ENCODE data around the gene TTC19.
A peak's percentile ranks its signal among the peaks of the same experiment; 100 is the strongest.
"Not testable (repeated sequence)": the region's sequence is repeated elsewhere in the genome, so short reads cannot be mapped to it uniquely, and the experiment has no call there.

The TTC19 gene

DNA sequence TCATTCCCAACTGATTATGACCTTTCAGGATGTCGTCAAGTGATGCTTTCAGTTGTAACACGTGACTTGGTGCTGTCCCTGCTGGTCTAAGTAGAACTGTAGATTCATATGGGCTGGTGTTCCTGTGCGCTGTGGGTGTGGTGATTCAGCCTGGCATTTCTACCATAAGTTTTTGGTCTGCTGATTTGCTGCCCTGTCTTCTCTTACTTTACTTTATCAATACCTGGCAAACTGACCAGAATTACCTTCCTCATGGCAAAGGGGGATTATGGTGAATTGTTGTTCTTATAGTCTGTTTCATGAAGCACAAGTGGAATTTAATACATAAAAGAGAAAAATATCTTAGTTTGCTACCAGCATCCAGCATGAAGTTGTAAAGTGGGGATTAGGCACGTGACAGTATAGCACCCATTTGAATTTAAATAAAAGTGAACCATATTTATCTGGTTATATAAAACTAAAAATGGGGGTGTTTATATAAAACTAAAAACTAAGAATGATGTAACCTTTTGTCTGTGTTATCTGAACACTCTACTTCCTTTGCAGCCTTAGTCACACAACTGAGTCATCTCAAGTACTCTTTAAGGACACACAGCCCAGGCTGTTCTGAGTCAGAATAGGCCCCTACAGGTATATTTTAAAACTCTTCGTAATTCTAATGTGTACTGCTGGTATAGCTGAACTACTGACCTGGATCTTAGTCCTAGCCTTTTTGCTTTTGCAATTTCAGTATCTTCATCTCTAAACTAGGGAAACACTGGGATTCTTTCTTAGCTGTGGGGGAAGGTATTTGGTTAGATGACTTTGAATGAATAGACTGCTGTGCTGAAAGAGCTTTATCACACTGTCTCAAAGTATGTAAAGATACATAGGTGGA lies 28.3 kb downstream of the TTC19 start:
- DNase-seq (ENCODE audit: low read depth in 2 of 2, low spot score in 1 of 2): peak; percentile 10 to 16

DNA sequence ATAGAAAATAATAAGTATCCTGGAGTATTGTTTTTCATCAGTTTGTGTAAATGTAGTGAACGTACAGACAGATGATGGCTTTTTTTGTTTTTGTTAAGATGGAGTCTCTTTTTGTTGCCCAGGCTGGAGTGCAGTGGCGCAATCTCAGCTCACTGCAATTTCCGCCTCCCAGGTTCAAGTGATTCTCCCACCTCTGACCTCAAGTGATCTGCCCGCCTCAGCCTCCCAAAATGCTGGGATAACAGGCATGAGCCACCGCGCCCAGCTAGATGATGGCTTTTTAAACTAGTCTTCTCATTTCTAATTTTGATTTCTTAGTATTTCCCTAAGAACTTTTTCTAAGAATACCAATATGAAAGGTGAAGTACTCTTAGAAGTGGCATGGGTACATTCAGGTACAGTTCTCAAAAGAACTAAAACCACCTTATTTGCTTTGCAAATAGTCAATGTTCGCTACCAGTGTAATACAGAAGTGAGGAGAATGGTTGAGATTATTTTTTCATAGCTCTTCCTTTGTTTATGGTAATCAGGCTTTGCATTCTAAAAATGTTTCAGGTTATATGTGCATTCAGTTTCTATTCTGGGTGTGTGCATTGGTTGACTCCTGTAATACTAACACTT lies 34.2 kb downstream of the TTC19 start:
- no peak for DNase-seq (ENCODE audit: low read depth in 2 of 2, low spot score in 1 of 2)

DNA sequence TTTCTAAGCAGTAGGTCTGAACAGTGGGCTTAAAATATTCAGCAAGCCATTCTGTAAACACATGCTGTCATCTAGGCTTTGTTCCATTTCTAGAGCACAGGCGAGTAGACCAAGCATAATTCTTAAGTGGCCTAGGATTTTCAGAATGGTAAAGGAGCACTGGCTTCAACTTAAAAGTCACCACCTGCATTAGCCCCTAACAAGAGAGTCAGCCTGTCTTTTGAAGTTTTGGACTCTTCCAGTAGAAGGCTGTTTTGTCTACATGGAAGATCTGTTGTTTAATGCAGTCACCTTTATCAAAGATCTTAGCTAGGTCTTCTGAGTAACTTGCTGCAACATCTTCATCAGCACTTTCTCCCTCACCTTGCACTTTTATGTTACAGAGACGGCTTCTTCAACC lies 36.6 kb downstream of the TTC19 start:
- DNase-seq (ENCODE audit: low read depth in 2 of 2, low spot score in 1 of 2): no peak

DNA sequence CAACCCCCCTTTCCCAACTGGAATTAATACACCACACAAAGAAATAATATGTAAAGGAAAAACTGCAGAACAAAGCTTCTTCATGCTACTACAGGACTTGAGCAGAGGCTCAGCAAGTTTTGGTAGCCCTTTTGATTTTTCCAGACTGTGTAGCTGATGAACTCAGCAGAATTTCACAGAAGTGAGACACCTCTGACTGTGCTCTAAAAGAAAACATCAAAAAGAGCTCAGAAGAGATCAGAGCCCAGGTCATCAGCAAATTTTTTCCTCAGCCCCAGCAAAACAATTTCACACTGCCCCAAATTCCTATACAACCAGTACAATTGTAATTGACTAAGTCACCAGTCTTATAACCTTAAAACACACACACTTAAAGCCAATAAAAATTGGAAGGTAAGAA lies 38.0 kb downstream of the TTC19 start:
- no peak for DNase-seq (ENCODE audit: low read depth in 2 of 2, low spot score in 1 of 2)

DNA sequence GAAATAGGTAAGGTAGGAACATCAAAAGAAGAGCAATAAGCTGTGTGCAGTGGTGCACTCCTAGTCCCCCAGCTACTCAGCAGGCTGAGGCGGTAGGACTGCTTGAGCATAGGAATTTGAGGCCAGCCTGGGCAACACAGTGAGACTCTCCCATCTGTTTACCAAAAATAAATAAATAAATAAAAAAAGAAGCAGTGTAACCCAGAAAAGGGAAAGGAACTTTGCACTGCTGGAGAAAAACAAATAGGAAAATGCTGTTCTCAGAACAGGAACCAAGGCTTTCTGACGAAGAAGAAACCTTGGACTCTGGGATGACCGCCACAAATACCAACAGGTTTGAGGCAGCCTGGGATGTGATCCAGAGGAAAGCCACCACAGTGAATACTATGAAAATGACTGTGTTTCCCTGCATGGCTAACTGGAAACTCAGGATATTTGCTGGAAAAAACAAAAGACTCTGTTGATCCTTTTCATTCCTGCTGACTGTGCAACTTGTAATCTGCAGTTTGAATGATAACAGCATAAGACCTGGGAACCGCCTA lies 41.2 kb downstream of the TTC19 start:
- DNase-seq (ENCODE audit: low read depth in 2 of 2, low spot score in 1 of 2): no peak

DNA sequence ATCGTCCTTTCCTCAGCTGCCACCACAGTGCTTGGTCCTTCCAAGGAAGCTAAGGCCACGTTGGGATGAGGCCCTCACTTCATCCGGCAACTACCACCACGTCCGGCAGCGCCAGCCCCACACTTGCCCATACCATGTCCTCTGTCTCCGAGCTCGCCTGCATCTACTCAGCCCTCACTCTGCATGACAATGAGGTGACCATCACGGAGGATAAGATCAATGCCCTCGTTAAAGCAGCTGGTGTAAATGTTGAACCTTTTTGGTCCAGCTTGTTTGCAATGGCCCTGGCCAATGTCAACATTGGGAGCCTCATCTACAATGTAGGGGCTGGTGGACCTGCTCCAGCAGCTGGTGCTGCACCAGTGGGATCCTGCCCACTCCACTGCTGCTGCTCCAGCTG lies 44.9 kb downstream of the TTC19 start:
- no peak for DNase-seq (ENCODE audit: low read depth in 2 of 2, low spot score in 1 of 2)

DNA sequence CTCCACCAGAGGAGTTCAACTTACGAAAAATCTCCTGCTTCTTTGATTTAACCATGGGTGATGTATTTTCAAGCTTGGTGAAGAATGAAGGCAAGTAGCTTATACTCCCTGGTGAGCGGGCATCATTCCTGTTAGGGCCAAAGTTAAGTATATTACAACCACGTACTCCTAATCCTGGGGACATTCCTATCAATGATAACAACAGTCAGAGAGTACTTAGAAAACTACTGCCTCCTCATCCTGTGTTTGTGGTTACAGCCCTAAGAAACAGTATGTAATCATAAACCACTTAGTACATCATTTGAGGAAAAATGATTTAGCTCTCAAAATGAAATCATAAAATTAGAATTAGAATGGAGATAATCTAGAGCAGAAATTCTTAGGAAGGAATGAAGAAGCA lies 47.3 kb downstream of the TTC19 start:
- DNase-seq (ENCODE audit: low read depth in 2 of 2, low spot score in 1 of 2): no peak

DNA sequence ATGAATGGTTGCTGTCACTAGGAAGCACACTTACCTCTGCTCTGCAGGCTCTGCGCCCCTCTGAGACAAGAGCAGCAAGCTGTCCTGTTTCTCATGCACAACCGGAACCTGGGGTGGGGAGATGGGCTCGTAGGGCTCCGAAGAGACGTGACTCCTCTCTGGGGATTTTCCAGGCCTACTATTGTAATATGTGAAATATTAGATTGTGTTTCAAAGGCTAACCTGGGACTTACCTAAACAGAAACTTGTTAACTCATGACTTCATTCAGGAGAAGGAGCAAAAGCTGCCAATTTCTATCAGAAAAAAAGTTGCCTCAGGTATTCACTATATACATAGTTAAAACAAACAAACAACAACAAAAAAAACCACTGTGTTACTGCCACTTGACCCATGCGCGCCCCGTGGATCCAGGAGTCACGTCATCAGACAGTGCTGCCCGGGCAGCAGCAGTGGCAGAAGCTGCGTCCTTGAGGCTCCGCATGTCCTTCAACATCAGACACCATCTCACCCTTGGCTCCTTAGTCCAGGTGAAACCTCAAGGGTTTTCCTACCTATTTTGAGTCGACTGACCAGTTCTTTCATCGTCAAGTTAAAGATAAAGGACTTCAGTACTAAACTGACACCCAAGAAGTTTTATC lies 49.3 kb downstream of the TTC19 start:
- DNase-seq (ENCODE audit: low read depth in 2 of 2, low spot score in 1 of 2): no peak

DNA sequence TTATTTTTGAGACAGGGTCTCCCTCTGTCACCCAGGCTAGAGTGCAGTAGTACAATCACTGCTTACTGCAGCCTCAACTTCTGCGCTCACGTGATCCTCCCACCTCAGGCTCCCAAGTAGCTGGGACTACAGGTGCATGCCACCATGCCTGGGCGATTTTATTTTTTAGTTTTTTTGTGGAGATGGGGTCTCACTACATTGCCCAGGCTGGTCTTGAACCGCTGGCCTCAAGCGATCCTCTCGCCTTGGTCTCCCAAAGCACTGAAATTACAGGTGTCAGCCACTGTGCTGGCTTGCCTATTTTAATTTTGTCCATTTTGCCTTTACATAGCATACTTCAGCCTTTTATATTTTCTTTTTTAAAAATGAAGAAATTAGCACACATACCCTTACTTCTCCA lies 51.2 kb downstream of the TTC19 start:
- no peak for DNase-seq (ENCODE audit: low read depth in 2 of 2, low spot score in 1 of 2)

DNA sequence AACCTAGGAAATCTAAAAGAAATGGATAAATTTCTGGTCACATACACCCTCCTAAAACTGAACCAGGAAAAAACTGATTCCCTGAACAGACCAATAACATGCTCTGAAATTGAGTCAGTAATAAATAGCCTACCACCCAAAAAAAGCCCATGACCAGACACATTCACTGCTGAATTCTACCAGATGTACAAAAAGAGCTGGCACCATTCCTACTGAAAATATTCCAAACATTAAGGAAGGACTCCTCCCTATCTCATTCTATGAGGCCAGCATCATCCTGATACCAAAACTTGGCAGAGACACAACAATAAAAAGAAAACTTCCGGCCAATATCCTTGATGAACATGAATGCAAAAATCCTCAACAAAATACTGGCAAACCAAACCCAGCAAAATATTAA lies 52.9 kb downstream of the TTC19 start:
- no peak for DNase-seq (ENCODE audit: low read depth in 2 of 2, low spot score in 1 of 2)

DNA sequence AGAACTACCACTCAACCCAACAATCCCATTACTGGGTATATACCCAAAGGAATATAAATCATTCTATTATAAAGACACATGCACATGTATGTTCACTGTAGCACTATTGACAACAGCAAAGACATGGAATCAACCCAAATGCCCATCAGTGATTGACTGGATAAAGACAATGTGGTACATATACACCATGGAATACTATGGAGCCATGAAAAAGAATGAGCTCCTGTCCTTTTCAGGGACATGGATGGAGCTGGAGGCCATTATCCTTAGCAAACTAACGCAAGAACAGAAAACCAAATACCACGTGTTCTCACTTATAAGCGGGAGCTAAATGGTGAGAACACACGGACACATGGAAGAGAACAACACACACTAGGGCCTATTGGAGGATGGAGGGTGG lies 55.5 kb downstream of the TTC19 start:
- DNase-seq (ENCODE audit: low read depth in 2 of 2, low spot score in 1 of 2): not testable (repeated sequence)

DNA sequence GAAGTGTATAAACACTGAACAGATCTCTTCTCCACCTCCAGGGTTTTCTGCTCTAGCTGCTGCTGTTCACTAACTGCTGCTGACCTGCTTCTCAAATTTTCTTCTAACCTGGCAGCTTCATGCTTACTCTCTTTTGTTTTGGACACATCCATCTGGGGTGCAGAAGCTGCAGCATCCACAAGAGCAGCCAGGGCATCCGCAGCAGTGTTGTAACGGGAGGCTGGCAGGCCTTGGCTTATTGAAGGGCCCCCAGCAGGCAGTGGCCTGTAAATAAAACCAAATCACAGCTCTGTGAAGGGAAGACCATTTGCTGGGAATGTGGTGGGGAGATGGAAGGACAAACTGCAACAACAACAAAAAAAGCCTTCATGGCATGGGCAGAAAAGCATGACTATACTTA lies 62.0 kb downstream of the TTC19 start:
- no peak for DNase-seq (ENCODE audit: low read depth in 2 of 2, low spot score in 1 of 2)

DNA sequence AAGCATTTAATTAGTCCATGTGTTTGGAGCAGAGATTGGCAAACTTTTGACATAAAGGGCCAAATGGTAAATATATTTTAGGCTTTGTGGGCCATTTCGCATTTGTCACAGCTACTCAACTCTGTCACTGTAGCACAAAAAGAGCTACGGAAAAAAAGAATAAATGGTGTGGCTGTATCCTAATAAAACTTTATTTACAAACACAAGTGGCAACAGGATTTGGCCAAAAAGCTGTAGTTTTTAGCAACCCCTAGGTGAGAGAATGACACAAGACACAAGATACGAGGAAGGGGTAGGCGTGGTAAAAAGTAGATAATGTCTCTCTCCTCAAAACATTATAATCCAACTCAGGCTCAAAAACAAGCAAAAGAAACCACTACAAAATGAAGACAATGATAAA lies 66.5 kb downstream of the TTC19 start:
- DNase-seq (ENCODE audit: low read depth in 2 of 2, low spot score in 1 of 2): no peak

DNA sequence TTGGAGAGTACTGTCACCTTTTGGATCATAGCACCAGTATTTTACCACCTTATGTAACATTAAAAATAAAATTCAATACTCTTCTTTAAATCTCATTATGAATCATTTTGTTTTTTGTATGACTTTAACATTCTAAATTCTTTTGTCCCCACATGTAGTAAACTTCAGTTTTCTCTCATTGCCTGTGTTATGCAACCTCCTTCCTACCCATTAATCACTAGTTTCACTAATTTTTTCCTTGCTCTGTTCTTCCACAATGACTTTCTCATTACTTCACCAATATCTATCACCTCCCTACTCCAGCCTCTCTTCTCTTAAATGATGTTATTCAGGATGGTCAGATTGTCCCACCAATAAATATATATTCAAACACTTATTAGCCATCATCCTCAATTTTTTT lies 68.7 kb downstream of the TTC19 start:
- no peak for DNase-seq (ENCODE audit: low read depth in 2 of 2, low spot score in 1 of 2)

DNA sequence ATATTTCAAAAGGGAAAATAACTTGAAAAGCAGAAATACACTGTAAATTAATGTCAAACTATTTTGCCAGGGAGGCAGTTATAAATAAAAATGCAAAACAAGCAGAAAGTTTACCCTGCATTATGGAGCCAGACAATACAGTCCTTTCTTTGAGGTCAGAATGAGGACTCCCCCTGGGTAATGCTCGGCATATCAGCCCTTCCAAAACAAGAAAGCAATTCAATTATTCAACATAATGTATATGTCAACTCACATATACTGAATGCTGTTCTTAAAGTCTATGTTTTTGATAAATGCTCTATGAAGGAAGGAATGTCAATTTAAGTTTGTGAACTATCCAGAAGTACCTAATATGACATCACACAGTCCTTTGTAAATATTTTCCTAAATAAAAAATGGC lies 72.4 kb downstream of the TTC19 start:
- no peak for DNase-seq (ENCODE audit: low read depth in 2 of 2, low spot score in 1 of 2)

DNA sequence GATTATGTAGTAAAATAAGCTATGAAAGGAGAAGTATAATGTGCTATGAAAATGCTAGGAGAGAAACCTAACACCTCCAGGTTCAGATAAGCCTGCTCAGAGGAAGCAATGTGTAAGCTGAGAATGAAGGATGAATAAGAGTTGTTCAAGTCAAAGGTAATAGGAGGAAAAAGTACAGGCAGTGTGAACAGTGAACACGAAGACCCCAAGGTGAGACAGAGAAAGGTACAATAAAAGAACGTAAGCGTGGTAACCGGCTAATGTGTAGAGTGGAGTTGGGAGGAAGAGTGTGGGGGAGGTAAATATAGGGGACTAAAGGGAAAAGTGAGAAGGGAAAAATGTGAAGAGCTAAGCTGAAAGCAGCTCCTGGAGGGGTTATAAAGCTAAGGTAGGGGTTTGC lies 74.2 kb downstream of the TTC19 start:
- DNase-seq (ENCODE audit: low read depth in 2 of 2, low spot score in 1 of 2): no peak

DNA sequence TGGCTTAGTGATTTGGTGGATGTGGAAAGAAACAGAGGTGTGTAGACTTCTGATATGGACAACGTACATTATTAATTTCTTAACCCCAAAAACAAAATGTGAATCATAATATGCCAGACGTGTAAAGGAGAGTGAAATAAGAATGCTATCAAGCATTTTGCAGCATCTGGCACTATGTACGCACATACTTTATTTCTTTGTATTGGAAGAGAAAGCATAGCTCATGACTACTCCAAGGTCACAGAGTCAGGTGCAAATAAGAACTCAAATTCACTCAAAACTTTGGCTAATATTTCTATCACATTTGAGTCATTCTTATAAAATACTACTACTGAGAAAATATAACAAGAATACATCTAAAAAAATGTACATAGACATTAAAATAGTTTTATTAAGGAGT lies 74.8 kb downstream of the TTC19 start:
- no peak for DNase-seq (ENCODE audit: low read depth in 2 of 2, low spot score in 1 of 2)

DNA sequence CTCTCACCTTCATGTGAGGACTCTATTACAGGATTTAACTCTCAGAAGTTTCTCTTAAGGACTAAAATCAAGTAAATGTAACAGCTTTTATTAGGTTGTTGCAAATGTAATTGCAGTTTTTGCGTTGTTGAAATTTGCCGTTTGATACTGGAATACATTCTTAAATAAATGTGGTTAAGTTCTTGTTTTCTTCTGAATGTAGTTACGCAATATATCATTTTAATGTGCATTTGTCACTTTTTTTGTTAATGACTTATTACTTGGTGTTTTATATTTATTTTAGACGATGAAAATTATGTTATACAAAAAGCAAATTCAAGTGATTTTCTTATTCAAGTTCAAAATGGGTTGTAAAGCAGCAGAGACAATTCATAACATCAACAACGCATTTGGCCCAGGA lies 76.3 kb downstream of the TTC19 start:
- no peak for DNase-seq (ENCODE audit: low read depth in 2 of 2, low spot score in 1 of 2)

Data from stimulated activated CD8-positive, alpha-beta memory T cell treated with anti-CD3 and anti-CD28 coated beads, Interleukin-4, amount 100 ng/mL, for 4 hours (primary cell).